ENCODE data around the gene LRP1B.

The LRP1B gene

DNA sequence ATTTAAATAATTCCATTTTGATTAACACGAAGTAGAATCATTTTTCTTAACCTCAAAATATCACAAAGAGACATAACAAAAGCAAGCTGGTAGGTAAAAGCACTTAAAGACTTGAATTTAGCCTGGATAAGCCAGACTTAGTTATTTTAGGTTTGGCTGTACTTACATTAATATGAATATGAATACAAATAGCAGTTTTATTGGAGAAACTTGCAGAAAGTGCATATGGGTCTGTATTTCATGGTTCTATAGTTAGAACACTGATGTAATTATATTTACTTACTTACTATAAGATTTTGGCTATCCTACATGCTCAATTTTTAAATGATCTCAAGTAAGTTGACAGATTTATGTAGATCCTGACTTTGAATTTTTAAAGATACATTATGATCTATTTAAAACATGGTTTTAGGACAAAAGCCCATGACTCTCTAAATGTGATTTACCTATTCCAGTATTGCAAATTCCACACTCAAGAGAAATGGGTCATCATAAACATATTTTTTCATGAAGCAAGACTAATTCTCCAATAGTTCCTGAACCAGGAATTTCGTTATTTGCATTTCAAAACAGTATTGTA, 1775.2 kb downstream of the LRP1B start:
- Histone ChIP-seq H3K36me3 (ENCODE audit: insufficient read depth, low read length) (no peaks in the 10 kb centered on the region), H3K4me3 (ENCODE audit: low read length, poor library complexity, severe bottlenecking) (no peak overlapping the region), H3K9me3 (ENCODE audit: insufficient read depth, low read depth, low read length) (no peaks in the 10 kb centered on the region), H3F3A (ENCODE audit: low read depth) (no peaks in the 10 kb centered on the region), H3K4me2 (ENCODE audit: low read depth, low read length, poor library complexity, severe bottlenecking) (no peak overlapping the region), H3K9me2 (replicated peaks; ENCODE audit: low read depth, low read length) (no peaks in the 10 kb centered on the region), H3K9ac (ENCODE audit: low read depth, low read length, poor library complexity, severe bottlenecking) (no peak overlapping the region), H3K79me2 (ENCODE audit: insufficient read depth, low read length) (no peaks in the 10 kb centered on the region), H2AFZ (ENCODE audit: low read length) (no peak overlapping the region), H3K4me1 (ENCODE audit: insufficient read depth, low read length, poor library complexity, severe bottlenecking) (no peaks in the 10 kb centered on the region), H3K27me3 (ENCODE audit: insufficient read depth, low read length, poor library complexity, severe bottlenecking) (no peaks in the 10 kb centered on the region), H4K20me1 (ENCODE audit: insufficient read depth, low read length, poor library complexity, severe bottlenecking) (no peaks in the 10 kb centered on the region)
- TF ChIP-seq, protein P1, sequence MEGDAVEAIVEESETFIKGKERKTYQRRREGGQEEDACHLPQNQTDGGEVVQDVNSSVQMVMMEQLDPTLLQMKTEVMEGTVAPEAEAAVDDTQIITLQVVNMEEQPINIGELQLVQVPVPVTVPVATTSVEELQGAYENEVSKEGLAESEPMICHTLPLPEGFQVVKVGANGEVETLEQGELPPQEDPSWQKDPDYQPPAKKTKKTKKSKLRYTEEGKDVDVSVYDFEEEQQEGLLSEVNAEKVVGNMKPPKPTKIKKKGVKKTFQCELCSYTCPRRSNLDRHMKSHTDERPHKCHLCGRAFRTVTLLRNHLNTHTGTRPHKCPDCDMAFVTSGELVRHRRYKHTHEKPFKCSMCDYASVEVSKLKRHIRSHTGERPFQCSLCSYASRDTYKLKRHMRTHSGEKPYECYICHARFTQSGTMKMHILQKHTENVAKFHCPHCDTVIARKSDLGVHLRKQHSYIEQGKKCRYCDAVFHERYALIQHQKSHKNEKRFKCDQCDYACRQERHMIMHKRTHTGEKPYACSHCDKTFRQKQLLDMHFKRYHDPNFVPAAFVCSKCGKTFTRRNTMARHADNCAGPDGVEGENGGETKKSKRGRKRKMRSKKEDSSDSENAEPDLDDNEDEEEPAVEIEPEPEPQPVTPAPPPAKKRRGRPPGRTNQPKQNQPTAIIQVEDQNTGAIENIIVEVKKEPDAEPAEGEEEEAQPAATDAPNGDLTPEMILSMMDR (conservative IDR thresholded peaks at IDR 0.05; ENCODE audit: low read length): no peak
- no peak for TF ChIP-seq EZH2phosphoT487 (IDR thresholded peaks at IDR 0.05; ENCODE audit: borderline replicate concordance)

DNA sequence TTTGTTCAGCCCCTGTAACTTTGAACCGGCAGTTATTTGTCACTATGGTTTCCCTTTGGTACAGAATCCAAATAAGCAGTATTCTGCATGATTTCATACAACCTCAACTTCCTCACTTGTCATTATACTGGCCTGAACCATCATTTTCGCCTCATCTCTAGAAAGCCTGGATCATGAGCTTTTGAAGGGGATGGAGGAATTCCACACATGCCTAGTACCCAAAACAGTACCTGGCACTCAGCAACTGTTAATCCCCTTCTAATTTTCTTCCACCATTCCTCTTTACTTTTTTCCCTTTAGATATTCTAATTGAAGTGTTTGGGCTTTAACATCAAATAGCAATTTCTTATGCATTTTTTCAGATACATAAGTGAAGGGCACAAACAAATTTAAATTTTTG, 1776.3 kb downstream of the LRP1B start:
- H3K36me3 ChIP-seq (ENCODE audit: insufficient read depth, low read length): no peaks in the 10 kb centered on the region
- H4K20me1 ChIP-seq (ENCODE audit: insufficient read depth, low read length, poor library complexity, severe bottlenecking): no peaks in the 10 kb centered on the region
- no peaks in the 10 kb centered on the region for H3F3A ChIP-seq (ENCODE audit: low read depth)
- no peaks in the 10 kb centered on the region for H3K27me3 ChIP-seq (ENCODE audit: insufficient read depth, low read length, poor library complexity, severe bottlenecking)
- no peak overlapping the region for H3K4me3 ChIP-seq (ENCODE audit: low read length, poor library complexity, severe bottlenecking)
- no peak overlapping the region for H3K9ac ChIP-seq (ENCODE audit: low read depth, low read length, poor library complexity, severe bottlenecking)
- H3K79me2 ChIP-seq (ENCODE audit: insufficient read depth, low read length): no peaks in the 10 kb centered on the region
- no peak overlapping the region for H2AFZ ChIP-seq (ENCODE audit: low read length)
- H3K9me2 ChIP-seq (replicated peaks; ENCODE audit: low read depth, low read length): no peaks in the 10 kb centered on the region
- no peaks in the 10 kb centered on the region for H3K4me1 ChIP-seq (ENCODE audit: insufficient read depth, low read length, poor library complexity, severe bottlenecking)
- TF ChIP-seq EZH2phosphoT487 (IDR thresholded peaks at IDR 0.05; ENCODE audit: borderline replicate concordance): no peak
- TF ChIP-seq, protein P1 (conservative IDR thresholded peaks at IDR 0.05; ENCODE audit: low read length): no peak
- H3K4me2 ChIP-seq (ENCODE audit: low read depth, low read length, poor library complexity, severe bottlenecking): no peak overlapping the region
- no peaks in the 10 kb centered on the region for H3K9me3 ChIP-seq (ENCODE audit: insufficient read depth, low read depth, low read length)

DNA sequence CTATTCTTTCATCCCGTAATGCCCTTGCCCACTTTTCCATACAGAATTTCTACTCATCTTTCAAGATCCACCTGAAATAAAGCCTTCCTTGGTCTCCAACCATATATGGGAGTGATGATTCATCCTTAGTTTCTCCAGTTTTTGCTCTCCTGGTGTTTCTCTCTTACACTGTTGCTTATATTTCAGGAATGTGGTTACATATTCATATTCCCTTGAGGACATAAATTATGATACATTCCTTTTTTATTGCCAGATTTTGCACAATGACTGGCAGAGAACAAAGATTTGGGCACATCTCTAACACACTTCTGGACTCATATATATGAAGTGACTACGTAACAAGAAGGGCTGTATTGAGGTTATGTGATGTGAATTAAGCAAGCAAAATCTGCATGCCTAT, 1777.3 kb downstream of the LRP1B start:
- TF ChIP-seq EZH2phosphoT487 (IDR thresholded peaks at IDR 0.05; ENCODE audit: borderline replicate concordance): no peak
- TF ChIP-seq, protein P1 (conservative IDR thresholded peaks at IDR 0.05; ENCODE audit: low read length): no peak
- Histone ChIP-seq H3F3A (ENCODE audit: low read depth) (no peaks in the 10 kb centered on the region), H3K4me3 (ENCODE audit: low read length, poor library complexity, severe bottlenecking) (no peak overlapping the region), H3K36me3 (ENCODE audit: insufficient read depth, low read length) (no peaks in the 10 kb centered on the region), H3K27me3 (ENCODE audit: insufficient read depth, low read length, poor library complexity, severe bottlenecking) (no peaks in the 10 kb centered on the region), H3K79me2 (ENCODE audit: insufficient read depth, low read length) (no peaks in the 10 kb centered on the region), H3K4me2 (ENCODE audit: low read depth, low read length, poor library complexity, severe bottlenecking) (no peak overlapping the region), H2AFZ (ENCODE audit: low read length) (no peak overlapping the region), H3K9me2 (replicated peaks; ENCODE audit: low read depth, low read length) (no peaks in the 10 kb centered on the region), H4K20me1 (ENCODE audit: insufficient read depth, low read length, poor library complexity, severe bottlenecking) (no peaks in the 10 kb centered on the region), H3K9me3 (ENCODE audit: insufficient read depth, low read depth, low read length) (no peaks in the 10 kb centered on the region), H3K4me1 (ENCODE audit: insufficient read depth, low read length, poor library complexity, severe bottlenecking) (no peaks in the 10 kb centered on the region), H3K9ac (ENCODE audit: low read depth, low read length, poor library complexity, severe bottlenecking) (no peak overlapping the region)
